Panc1 (cell line): Measurements from ENCODE around the gene AP1G2. TPM values are rescaled to one million over a fixed set of nuclear protein-coding genes. Genes with fewer than 3 reads are reported as not detected.

Experiments used
- ATAC-seq: fragments of 200-7000 bp; cut with Tn5 transposase; 2 replicates; pipeline ENCODE4 v1.9.1; 2020; ENCODE audit warnings: mild to moderate bottlenecking, moderate library complexity
- BruUV-seq: library from RNA; stranded (reverse); fragments of 400-500 nt; replicated peaks from 2 replicates; lab custom pipeline; 2021; lab: Mats Ljungman, UMichigan
- CTCF ChIA-PET: fragments of 300-600 bp; sonication (Branson Sonifier 250); formaldehyde crosslinking; loops from one replicate; lab custom pipeline; 2022; ENCODE audit warnings: antibody characterized with exemption; lab: Charles Lee
- POLR2A ChIA-PET: fragments of 300-600 bp; sonication (Branson Sonifier 250); formaldehyde crosslinking; loops from one replicate; lab custom pipeline; 2022; ENCODE audit warnings: antibody characterized with exemption; lab: Charles Lee
- DNase-seq: peaks from one replicate; pipeline ENCODE4 v3.0.0-alpha.2; 2010; ENCODE audit warnings: low read depth, low spot score
- H3K27ac ChIP-seq: 2 replicates; pipeline ENCODE4 v1.5.1; 2011; ENCODE audit warnings: mild to moderate bottlenecking, low read length, inconsistent platforms
- H3K27me3 ChIP-seq: fragments of 200-500 bp; sonication (Bioruptor generic); 2 replicates; pipeline ENCODE4 v1.6.0; 2014; ENCODE audit warnings: low read length, inconsistent platforms; ENCODE audit not compliant: control insufficient read depth, insufficient read depth
- H3K36me3 ChIP-seq: fragments of 200-500 bp; sonication (Bioruptor generic); 2 replicates; pipeline ENCODE4 v1.5.1; 2014; ENCODE audit warnings: inconsistent platforms, mild to moderate bottlenecking, low read length, moderate library complexity; ENCODE audit not compliant: control insufficient read depth, insufficient read depth
- H3K4me1 ChIP-seq: 2 replicates; pipeline ENCODE4 v1.5.1; 2011; ENCODE audit warnings: inconsistent platforms, mild to moderate bottlenecking, low read length, moderate library complexity; ENCODE audit not compliant: control insufficient read depth, insufficient read depth
- H3K4me3 ChIP-seq, 2 experiments: 2 replicates each; pipeline ENCODE4 v1.5.1; 2011 to 2012; ENCODE audit warnings: low read depth in 2 of 2, low read length in 2 of 2, mild to moderate bottlenecking in 2 of 2, inconsistent platforms in 1 of 2, moderate library complexity in 1 of 2
- H3K9me3 ChIP-seq: fragments of 200-500 bp; sonication (Bioruptor generic); 2 replicates; pipeline ENCODE4 v1.5.1; 2014; ENCODE audit warnings: low read depth, mild to moderate bottlenecking, inconsistent platforms, low read length, moderate library complexity; ENCODE audit not compliant: control insufficient read depth, insufficient read depth
- POLR2AphosphoS5 ChIP-seq: IDR thresholded peaks from 2 replicates; pipeline ENCODE4 v1.6.1; 2012; ENCODE audit warnings: mild to moderate bottlenecking, low read depth, low read length, moderate library complexity
- SIN3A ChIP-seq: IDR thresholded peaks from 2 replicates; pipeline ENCODE4 v1.6.1; 2012; ENCODE audit warnings: low read depth, mild to moderate bottlenecking, low read length, moderate library complexity, borderline replicate concordance; ENCODE audit not compliant: insufficient read depth
- TCF7L2 ChIP-seq: IDR thresholded peaks from 2 replicates; pipeline ENCODE4 v1.6.1; 2011; ENCODE audit warnings: mild to moderate bottlenecking, low read depth, low read length, inconsistent platforms
- in situ Hi-C: cut with HindIII; loops from 2 replicates; pipeline ENCODE4 v1.10.0; 2016; ENCODE audit warnings: low sequenced_read_pairs, low pct_unique_long_range_greater_than_20kb
- intact Hi-C: fragments of 100-400 bp; cut with micrococcal nuclease; formaldehyde crosslinking; loops from one replicate; pipeline ENCODE4 v1.10.0; 2022; ENCODE audit not compliant: unreplicated experiment
- total RNA-seq: library from RNA; stranded (reverse); gene quantifications from one replicate; pipeline ENCODE4 v1.2.1, GENCODE V29; 2021; ENCODE audit not compliant: unreplicated experiment
- TF ChIP-seq, protein P1 (sequence below): fragments of 450-650 bp; IDR thresholded peaks from 2 replicates; pipeline ENCODE4 v1.5.1; 2017; ENCODE audit warnings: mild to moderate bottlenecking
- TF ChIP-seq, protein P2 (sequence below), 2 experiments: IDR thresholded peaks; 2 replicates each; pipeline ENCODE4 v1.6.1; 2011 to 2012; ENCODE audit warnings: low read depth in 2 of 2, control low read depth in 1 of 2, low read length in 1 of 2, mild to moderate bottlenecking in 1 of 2, moderate library complexity in 1 of 2; ENCODE audit not compliant: insufficient read depth in 1 of 2

The AP1G2 gene
- total RNA-seq, 1 experiment from 2014 or later, result 61.6 TPM

DNA sequence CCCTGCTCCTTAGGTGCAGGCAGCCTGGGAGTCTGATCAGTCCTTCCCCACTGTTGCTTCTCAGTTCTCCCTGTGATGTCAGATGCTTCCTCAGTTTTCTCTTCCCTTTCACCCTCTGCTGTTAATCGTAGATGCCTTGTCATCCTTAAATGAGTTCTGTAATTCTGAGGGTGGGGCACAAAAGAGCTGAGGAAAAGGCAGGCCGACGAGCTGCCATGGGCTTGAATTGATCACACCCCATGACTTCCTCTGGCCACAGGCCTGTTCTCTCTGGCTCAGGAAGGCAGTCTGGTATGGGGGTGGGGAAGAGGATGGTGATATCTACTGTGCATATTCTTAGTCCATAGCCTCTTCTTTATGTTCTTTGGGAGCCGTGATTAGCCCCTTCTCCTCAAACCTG, 5.2 kb upstream of the AP1G2 start:
- H3K27me3 ChIP-seq, result no peaks in the 10 kb centered on the region
- no TSS peak for BruUV-seq
- peaks cover 10% of the 10 kb centered on the region for H3K4me1 ChIP-seq
- in situ Hi-C loops (no loop called here), intact Hi-C loops (no loop called here)
- DNase-seq, result no peak
- no peaks in the 10 kb centered on the region for H3K36me3 ChIP-seq
- no peak overlapping the region for H3K4me3 ChIP-seq
- CTCF ChIA-PET, result no interaction called here
- POLR2A ChIA-PET, result interaction anchor here (0.7 kb wide), 1 partner anchor 39 kb away, joined by 7 read pairs; no protein-coding TSS in a partner anchor
- TF ChIP-seq, protein P1, sequence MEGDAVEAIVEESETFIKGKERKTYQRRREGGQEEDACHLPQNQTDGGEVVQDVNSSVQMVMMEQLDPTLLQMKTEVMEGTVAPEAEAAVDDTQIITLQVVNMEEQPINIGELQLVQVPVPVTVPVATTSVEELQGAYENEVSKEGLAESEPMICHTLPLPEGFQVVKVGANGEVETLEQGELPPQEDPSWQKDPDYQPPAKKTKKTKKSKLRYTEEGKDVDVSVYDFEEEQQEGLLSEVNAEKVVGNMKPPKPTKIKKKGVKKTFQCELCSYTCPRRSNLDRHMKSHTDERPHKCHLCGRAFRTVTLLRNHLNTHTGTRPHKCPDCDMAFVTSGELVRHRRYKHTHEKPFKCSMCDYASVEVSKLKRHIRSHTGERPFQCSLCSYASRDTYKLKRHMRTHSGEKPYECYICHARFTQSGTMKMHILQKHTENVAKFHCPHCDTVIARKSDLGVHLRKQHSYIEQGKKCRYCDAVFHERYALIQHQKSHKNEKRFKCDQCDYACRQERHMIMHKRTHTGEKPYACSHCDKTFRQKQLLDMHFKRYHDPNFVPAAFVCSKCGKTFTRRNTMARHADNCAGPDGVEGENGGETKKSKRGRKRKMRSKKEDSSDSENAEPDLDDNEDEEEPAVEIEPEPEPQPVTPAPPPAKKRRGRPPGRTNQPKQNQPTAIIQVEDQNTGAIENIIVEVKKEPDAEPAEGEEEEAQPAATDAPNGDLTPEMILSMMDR, result no peak
- TF ChIP-seq POLR2AphosphoS5, result no peak
- no peak for TF ChIP-seq TCF7L2
- no peak for TF ChIP-seq SIN3A
- no peak for ATAC-seq
- no peak overlapping the region for H3K27ac ChIP-seq
- no peaks in the 10 kb centered on the region for H3K9me3 ChIP-seq

DNA sequence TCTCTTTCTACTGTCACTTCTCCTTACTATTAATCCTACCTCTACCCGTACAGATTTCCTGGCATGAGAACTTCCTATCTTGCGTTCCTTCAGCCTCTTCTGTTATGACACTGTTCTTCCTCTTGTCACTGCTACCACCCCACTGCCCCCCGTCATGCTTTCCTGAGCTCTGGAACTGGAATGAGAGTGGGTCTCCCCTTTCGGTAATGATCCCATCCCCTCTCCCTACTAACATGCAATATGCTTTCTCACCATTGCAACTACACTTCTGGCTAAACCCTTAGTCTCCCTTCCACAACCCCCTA, 4.9 kb upstream of the AP1G2 start:
- H3K4me1 ChIP-seq, result peaks cover 10% of the 10 kb centered on the region
- in situ Hi-C loops (no loop called here), intact Hi-C loops (no loop called here)
- DNase-seq (no peak), ATAC-seq (no peak)
- no peaks in the 10 kb centered on the region for H3K27me3 ChIP-seq
- TF ChIP-seq, protein P2, sequence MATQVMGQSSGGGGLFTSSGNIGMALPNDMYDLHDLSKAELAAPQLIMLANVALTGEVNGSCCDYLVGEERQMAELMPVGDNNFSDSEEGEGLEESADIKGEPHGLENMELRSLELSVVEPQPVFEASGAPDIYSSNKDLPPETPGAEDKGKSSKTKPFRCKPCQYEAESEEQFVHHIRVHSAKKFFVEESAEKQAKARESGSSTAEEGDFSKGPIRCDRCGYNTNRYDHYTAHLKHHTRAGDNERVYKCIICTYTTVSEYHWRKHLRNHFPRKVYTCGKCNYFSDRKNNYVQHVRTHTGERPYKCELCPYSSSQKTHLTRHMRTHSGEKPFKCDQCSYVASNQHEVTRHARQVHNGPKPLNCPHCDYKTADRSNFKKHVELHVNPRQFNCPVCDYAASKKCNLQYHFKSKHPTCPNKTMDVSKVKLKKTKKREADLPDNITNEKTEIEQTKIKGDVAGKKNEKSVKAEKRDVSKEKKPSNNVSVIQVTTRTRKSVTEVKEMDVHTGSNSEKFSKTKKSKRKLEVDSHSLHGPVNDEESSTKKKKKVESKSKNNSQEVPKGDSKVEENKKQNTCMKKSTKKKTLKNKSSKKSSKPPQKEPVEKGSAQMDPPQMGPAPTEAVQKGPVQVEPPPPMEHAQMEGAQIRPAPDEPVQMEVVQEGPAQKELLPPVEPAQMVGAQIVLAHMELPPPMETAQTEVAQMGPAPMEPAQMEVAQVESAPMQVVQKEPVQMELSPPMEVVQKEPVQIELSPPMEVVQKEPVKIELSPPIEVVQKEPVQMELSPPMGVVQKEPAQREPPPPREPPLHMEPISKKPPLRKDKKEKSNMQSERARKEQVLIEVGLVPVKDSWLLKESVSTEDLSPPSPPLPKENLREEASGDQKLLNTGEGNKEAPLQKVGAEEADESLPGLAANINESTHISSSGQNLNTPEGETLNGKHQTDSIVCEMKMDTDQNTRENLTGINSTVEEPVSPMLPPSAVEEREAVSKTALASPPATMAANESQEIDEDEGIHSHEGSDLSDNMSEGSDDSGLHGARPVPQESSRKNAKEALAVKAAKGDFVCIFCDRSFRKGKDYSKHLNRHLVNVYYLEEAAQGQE (IDR thresholded peaks at IDR 0.05; ENCODE audit: insufficient read depth in 1 of 2, low read depth in 2 of 2, low read length in 1 of 2), result no peak
- TF ChIP-seq SIN3A, result no peak
- TF ChIP-seq POLR2AphosphoS5, result no peak
- TF ChIP-seq, protein P1, result no peak
- ChIA-PET POLR2A (interaction anchor here (0.7 kb wide), 1 partner anchor 39 kb away, joined by 7 read pairs; no protein-coding TSS in a partner anchor), CTCF (no interaction called here)
- no peaks in the 10 kb centered on the region for H3K9me3 ChIP-seq
- H3K27ac ChIP-seq, result no peak overlapping the region
- no peaks in the 10 kb centered on the region for H3K36me3 ChIP-seq
- no peak overlapping the region for H3K4me3 ChIP-seq
- no TSS peak for BruUV-seq
